Superior temporal gyrus (tissue), 1 donor: ENCODE data around the gene SLC16A8.
"Not testable (repeated sequence)": the region's sequence is repeated elsewhere in the genome, so short reads cannot be mapped to it uniquely, and the experiment has no call there.

Experiments used
- DNase-seq: peaks from one replicate; pipeline ENCODE4 v3.0.0-alpha.2; 2016; ENCODE audit errors: extremely low spot score

SLC16A8 gene

GRCh38 chr22:38043151-38044039 is 40.6 kb downstream of the SLC16A8 start:
- DNase-seq: no peak

DNA sequence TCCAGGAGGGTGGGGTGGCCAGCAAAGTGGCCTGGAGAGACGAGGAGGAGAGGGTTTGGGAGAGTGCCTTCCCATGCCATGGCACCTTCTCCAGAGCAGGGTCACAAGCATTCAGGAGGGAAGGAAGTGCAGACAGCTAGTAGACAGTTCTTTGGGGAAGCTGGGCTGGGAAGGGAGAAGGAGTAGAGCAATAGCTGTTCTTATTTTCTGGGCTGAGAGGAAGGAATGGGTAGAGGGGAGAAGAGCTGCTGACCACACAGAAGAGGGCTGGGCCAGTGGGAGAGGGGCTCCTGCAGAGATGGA is 41.5 kb downstream of the SLC16A8 start:
- no peak for DNase-seq

DNA sequence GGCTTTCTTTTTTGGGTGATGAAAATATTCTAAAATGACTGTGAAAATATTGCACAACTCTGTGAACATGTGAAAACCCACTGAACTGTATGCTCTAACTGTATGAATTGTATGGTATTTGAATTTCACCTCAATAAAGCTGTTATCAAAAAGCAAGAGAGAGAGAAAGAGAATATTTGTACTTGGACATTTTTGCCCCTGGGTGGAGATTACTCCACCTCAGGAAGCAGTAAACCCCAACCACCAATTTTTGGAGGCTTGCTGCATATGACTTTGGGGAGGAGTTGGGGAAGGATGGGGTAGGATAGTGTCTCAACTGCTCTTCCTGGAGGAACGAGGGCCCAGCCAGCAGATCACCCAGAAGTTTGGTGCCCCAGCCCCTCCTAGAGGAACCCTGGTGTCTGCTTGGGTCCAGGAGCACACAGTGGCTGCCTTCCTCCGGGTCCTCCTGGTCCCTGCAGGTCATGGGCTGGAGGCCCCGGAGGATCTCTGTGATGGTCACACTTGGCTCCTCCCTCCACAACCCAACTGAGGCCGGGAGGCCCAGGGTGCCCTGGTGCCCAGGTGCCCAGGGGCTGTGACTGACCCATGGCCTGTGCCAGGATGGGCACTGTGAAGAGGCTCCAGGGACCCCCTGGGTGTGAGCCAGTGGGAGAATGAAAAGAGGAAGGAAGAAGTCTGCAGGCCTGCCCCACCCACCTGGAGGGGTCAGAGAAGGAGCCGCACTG is 42.1 kb downstream of the SLC16A8 start:
- DNase-seq: no peak

DNA sequence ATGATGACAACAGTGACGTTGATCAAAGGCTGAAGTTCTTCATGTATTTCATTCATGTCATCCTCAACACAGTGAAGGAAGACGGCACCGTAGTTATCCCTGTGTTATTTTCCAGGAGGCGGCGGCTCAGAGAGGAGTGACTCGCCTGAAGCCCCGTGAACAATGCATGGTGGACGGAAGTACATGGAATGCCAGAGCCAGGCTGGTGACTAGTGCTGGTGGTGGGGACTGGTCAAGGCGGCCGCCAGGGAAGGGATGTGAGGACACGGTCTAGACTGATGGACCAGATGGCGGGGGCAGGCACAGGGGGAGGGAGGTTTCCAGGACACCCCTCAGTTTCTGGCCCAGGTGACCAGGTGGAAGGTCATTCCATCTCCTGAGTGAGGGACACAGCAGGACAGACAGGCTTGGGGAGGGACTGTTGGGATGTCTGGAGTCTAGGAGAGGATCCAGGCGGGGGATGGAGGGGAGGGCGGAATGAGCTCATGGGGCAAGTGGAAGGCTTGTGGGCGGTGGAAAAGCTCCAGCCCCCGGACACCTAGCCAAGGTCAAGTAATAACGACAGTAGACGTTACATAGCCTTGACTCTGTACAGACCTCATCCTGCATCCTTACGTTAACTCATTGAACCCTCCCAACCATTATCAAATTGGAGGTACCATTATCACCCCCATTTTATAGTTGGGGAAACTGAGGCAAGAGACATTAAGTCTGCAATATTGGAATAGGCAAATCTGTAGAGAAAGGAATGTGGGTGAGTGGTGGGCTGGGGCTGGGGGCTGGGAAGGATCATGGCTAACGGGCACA is 42.8 kb downstream of the SLC16A8 start:
- no peak for DNase-seq

DNA sequence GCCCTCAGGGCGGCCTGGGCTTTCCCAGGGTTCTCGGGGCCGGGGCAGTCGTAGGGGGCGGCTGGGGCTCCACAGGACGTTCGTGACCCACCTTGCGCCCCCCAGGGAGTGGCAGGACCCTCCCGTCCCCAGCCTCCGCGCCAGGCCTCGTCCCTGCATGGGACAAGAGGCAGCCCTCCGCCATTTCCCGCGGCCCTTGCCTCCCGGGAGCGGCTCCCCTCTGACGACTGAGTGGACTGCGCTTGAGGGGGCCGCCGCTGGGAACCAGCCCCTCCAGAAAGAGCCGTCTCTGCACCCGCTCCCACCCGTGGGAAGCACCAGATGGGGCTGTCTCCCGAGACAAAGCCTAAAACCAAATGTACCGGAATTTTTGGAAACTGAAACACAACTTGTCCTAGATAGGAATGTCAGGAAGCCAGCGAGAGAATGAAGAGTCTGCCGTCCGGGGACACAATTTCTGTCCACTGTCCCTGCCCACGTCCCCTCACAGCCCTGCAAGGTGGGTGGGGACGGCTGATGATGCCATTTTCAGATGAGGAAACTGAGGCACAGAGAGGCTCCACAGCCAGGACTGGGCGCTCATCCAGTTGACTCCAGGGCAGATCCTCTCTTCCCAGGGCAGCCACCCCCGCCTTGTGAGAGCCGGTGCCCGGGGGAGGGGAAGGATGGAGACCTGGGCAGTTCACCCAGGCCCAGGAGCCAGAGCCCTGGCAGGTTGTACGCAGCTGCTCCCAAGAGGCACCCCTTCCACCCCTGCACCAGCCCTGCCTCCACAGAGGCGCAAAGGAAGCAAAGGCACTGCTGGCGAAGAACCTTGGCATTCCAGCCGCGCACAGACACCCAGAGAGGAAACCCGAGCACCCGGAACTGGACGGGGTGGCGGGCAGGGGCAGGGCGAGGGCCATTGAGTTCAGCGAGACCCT is 44.8 kb downstream of the SLC16A8 start:
- DNase-seq: no peak

GRCh38 chr22:38038426-38038825 is 45.6 kb downstream of the SLC16A8 start:
- DNase-seq: peak; percentile 92

DNA sequence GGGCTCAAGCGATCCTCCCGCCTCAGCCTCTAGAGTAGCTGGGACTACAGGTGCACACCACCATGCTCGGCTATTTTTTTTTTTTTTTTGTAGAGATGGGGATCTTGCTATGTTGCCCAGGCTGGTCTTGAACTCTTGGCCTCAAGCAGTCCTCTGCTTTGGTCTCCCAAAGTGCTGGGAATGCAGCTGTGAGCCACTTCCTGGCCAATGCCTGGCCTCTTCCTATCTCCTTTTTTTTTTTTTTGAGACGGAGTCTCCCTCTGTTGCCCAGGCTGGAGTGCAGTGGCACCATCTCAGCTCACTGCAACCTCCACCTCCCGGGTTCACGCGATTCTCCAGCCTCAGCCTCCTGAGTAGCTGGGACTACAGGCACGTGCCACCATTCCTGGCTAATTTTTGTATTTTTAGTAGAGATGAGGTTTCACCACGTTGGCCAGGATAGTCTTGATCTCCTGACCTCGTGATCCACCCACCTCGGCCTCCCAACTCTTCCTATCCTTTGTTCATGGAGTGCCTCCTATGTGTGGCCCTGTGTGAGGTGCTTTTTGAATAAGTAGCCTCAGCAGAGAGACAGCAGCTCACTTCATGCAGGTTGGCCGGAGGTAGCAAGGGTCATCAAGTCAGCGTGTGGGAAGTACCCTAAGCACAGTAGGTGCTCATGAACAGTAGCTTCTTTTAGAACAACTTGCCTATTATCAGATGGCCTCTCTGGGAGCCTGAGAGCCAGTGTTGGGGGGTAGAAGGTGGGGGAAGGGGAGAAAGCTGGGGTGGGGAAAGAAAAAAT is 46.4 kb downstream of the SLC16A8 start:
- DNase-seq: not testable (repeated sequence)

DNA sequence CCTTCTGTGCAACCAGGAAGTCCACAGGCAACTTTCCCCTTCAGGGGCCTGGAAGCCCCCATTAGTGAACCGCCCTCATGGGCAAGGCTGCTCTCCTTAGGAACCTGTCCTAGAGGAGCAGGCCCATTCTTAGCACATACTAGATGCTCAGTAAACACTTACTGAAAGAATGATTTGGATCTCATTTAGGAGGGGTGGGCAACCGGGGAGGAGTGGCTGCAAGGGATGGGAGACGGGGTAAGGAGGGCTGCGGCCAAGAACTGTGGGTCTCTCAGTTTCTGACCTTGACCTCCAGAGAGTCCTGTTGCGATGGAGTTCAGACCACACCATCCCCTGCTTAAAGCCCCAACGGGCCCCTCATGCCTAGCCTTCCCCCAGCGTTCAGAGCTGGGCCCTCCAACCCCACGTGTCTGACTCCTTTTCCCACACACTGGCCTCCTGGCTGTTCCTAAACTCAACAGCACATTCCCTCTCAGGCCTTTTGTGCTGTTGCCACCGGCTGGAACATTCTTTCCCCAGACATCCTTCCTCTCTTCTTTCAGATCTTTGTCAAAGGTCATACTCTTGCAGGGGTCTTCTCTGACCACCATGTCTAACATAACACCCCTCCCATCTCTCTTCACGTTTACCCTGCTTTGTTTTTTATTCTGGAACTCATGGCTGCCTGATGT is 47.5 kb downstream of the SLC16A8 start:
- DNase-seq: no peak

- DNase-seq: no peak
Observed at GRCh38 chr22:38035530-38035885, 48.5 kb downstream of the SLC16A8 start.

DNA sequence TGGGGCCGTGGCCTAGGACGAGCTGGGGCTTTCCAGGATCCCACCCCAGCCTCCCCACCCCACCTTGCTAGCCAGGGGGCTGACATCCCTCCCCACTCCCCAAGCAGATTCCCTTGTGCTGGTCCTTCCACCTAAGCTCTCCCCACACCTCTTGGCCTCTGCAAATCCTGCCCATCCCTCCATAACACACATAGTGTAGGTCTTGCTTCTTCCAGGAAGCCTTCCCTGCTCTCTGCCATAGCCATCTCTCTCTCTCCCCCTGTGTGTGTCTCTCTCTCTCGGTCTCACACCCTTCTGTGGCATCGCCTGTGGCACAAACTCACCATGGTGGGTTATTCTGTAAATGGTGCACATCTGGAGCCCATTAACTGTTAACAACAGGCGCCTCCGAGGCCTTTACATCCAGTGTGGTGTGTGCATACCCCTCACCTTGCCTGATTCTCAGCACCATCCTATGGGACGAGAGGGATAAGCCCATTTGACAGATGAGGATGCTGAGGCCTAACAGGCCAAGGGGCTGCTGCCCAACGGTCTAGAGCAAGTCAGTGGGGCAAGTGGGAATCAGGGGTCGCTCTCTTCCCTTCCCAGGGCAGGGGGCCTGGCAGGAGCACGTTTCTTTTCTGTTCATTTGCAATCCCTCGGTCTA is 49.0 kb downstream of the SLC16A8 start:
- DNase-seq: no peak

DNA sequence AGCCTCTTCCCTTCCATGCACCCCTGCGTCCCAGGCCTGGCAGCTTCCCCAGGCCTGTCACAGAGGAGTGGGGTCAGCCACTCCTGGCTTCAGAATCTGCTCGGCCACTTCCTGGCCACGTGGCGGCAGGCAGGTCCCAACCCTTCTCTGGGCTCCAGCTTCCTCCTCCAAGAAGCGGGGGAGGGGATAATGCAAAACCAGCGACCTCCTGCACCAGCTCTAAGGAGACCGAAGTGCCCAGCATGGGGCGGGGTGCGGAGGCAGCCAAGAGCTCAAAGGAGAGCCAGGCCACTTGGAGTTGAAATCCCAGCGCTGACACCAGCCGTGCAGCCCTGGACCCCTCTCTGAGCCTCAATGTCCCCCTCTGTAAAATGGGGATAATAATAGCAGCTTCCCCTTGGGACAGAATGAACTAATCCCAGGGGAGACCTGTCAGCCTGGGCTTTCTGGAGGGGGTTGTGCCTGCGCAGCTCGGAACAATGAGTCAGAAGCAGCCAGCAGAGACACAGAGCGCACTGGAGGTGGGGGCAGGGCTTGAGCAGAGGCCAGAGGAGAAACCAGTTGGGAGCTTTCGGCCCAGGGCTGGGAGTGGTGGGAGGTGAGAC is 49.6 kb downstream of the SLC16A8 start:
- DNase-seq: peak; percentile 88

DNA sequence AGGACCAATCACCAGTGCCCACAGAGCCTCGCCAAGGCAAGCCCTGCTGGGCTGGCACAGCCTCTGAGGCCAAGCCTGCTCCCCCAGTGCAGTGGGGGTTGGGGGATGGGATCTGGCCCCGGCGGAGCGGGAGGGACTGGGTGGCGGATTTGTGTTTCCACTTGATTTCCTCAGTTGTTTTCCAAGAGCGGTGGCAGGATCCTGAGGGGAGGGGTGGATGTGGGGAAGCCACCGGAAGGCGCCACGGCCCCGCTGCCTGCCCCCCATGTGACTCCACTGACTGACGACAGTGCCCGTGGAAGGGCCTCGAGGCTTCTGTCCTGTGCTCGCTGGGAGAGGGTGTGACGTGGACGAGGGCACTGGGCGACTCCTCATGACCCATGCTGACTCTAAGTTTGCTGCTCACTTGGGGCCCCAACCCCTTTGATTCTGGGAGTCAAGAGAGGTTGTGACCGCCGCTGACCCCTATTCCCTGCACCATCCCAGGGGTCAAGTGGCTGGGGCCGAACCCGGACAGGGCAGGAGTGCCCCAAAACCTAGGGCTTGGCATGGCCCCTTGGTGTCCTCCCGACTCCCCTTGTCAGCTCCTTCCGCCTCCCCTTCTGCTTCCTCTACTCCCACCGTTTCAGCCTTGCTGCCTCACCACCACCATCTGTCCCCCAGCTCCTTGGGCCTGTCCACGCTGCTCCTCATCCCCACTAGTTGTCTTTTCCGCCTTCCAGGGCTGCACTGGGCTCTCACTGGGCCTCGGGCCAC is 50.3 kb downstream of the SLC16A8 start:
- DNase-seq: peak; percentile 89

DNA sequence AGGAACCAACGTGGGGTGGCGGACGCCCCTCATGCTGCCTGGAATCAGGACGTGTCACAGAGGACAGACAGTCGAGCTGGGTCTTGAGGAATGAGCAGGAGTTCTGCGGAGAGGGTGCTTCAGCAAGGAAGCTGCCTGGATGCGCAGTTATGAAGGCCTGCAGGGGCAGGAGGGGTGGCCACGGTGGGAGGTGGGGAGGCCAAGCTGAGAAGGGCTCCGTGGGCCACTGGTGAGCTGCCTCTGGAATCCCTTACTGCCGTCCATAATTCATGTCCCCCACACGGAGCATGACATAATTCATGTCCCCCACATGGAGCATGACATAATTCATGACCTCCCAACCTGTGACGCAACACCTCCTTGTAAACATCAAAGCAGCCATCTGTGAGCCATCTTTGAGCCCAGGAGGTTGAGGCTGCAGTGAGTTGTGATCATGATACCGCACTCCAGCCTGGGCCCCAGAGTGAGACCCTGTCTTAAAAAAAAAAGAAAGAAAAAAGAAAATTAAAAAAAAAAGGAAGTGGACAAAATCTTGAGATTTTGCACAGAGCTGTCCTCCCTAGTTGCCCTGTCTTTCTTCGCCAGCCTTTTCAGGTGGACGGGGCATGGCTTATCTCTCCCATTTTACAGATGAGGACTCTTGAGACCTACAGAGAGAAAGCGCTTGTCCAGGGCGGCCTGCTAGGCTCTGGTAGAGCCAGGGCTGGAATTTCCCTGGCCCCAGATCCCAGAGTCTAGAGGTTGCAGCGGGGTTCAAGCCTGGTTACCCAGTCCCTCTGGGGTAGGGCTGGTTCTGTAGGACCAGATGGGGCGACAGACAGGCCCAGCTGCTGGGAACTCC is 51.1 kb downstream of the SLC16A8 start:
- DNase-seq: no peak

DNA sequence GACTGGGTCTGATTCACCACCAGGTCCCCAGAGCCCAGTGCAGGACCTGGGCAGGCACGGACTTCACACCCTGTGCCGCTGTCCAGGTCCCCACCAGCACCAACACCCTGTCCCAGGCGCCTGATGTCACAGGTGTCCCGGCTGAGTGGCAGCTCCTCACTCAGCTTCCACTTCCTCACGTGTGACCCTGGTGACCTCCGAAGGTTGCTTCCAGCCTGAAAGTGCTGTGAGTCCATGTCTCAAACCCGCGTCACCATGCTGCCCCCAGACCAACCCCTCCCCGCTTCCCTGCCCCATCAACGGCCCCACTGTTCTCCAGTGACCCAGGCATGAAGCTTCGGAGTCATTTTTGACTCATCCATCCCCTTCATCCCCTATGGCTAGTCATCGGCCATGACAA is 52.5 kb downstream of the SLC16A8 start:
- DNase-seq: no peak

GRCh38 chr22:38030311-38031133 is 53.5 kb downstream of the SLC16A8 start:
- DNase-seq: no peak

GRCh38 chr22:38029901-38030300 is 54.1 kb downstream of the SLC16A8 start:
- peak; percentile 58 for DNase-seq

DNA sequence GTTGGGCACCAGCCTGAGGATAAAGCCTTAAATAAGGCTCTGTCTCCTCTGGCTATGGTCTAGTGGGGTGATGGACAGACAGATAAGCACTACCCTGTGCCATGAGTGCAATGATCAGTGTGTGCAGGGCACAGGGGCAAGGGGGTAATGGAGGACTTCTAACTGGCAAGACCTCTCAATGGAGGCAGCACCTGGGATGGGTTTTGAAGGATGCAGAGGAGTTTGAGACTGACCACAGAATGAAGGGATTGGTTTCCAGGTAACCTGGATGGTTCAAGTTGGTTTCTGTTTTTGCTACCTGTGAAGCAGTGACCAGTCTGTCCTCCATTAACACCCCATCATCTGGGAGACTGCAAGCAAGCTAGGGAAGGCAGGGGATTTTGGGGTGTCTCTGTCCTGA is 54.6 kb downstream of the SLC16A8 start:
- DNase-seq: no peak
